Progenitor cell of endocrine pancreas (in vitro differentiated cells): ENCODE results near the gene LILRB5. TPM values are rescaled to one million over a fixed set of nuclear protein-coding genes. Genes with fewer than 3 reads are reported as not detected.

ENCODE experiments used
- DNase-seq: peaks from one replicate; pipeline ENCODE4 v3.0.0; 2021; ENCODE audit warnings: low spot score; ENCODE audit not compliant: unreplicated experiment
- H3K27ac Mint-ChIP-seq: 2 replicates; pipeline ENCODE4 v1.8.0; 2021; ENCODE audit warnings: mild to moderate bottlenecking, moderate library complexity, mixed read lengths
- H3K27me3 Mint-ChIP-seq: 2 replicates; pipeline ENCODE4 v1.8.0; 2021; ENCODE audit warnings: mixed read lengths
- H3K36me3 Mint-ChIP-seq: 2 replicates; pipeline ENCODE4 v1.8.0; 2022; ENCODE audit warnings: mixed read lengths; ENCODE audit not compliant: insufficient read depth
- H3K4me1 Mint-ChIP-seq: 2 replicates; pipeline ENCODE4 v1.8.0; 2021; ENCODE audit warnings: low read depth, mixed read lengths
- H3K4me3 Mint-ChIP-seq: 2 replicates; pipeline ENCODE4 v1.8.0; 2021; ENCODE audit warnings: low read depth, mild to moderate bottlenecking, moderate library complexity, mixed read lengths
- H3K9me3 Mint-ChIP-seq: 2 replicates; pipeline ENCODE4 v1.8.0; 2021; ENCODE audit warnings: low read depth, mixed read lengths
- microRNA-seq: library from miRNA; unstranded; fragments of <30 nt; microRNA quantifications from one replicate; pipeline ENCODE4 v1.1.0, GENCODE V29; 2020; ENCODE audit warnings: borderline number of aligned reads; ENCODE audit not compliant: unreplicated experiment
- total RNA-seq: library from RNA; stranded (reverse); gene quantifications from 2 replicates; pipeline ENCODE4 v1.2.1, GENCODE V29; 2021
- TF ChIP-seq, protein P1 (sequence below): fragments of 200-600 bp; sonication (generic); IDR thresholded peaks from one replicate; pipeline ENCODE4 v1.5.0; 2021; ENCODE audit warnings: antibody characterized with exemption, mild to moderate bottlenecking; ENCODE audit not compliant: unreplicated experiment

Gene LILRB5
- total RNA-seq, 1 donor from 2014 or later = not detected

- no peaks in the 10 kb centered on the region for H3K27me3 Mint-ChIP-seq
- DNase-seq = no peak
These were observed 53.9 kb downstream of the LILRB5 start for GRCh38 chr19:54203151-54203611.

DNA sequence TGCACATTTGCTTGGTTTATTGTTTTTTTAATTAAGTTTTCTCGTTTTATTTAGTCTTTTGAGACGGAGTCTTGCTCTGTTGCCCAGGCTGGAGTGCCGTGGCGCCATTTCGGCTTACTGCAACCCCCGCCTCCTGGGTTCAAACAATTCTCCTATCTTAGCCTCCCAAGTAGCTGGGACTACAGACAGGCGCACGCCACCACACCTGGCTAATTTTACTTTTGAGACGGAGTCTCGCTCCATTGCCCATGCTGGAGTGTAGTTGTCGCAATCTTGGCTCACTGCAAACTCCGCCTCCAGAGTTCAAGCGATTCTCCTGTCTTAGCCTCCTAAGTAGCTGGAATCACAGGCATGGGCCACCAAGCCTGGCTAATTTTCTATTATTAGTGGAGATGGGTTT, 55.1 kb downstream of the LILRB5 start:
- Mint-ChIP-seq H3K4me1 (peaks cover 32% of the 10 kb centered on the region), H3K4me3 (peak overlapping the region; percentile 92), H3K27ac (peak overlapping the region; percentile 100), H3K9me3 (no peaks in the 10 kb centered on the region), H3K27me3 (no peaks in the 10 kb centered on the region), H3K36me3 (peaks cover 26% of the 10 kb centered on the region)
- TF ChIP-seq, protein P1, sequence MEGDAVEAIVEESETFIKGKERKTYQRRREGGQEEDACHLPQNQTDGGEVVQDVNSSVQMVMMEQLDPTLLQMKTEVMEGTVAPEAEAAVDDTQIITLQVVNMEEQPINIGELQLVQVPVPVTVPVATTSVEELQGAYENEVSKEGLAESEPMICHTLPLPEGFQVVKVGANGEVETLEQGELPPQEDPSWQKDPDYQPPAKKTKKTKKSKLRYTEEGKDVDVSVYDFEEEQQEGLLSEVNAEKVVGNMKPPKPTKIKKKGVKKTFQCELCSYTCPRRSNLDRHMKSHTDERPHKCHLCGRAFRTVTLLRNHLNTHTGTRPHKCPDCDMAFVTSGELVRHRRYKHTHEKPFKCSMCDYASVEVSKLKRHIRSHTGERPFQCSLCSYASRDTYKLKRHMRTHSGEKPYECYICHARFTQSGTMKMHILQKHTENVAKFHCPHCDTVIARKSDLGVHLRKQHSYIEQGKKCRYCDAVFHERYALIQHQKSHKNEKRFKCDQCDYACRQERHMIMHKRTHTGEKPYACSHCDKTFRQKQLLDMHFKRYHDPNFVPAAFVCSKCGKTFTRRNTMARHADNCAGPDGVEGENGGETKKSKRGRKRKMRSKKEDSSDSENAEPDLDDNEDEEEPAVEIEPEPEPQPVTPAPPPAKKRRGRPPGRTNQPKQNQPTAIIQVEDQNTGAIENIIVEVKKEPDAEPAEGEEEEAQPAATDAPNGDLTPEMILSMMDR = no peak
- DNase-seq = no peak

More at GRCh38 chr19:54203151-54203611, 53.9 kb downstream of the LILRB5 start:
- Mint-ChIP-seq H3K4me3 (peak overlapping the region; percentile 92), H3K4me1 (peaks cover 36% of the 10 kb centered on the region), H3K9me3 (no peaks in the 10 kb centered on the region), H3K27ac (peak overlapping the region; percentile 90), H3K36me3 (peaks cover 31% of the 10 kb centered on the region)
- TF ChIP-seq, protein P1 = no peak

DNA sequence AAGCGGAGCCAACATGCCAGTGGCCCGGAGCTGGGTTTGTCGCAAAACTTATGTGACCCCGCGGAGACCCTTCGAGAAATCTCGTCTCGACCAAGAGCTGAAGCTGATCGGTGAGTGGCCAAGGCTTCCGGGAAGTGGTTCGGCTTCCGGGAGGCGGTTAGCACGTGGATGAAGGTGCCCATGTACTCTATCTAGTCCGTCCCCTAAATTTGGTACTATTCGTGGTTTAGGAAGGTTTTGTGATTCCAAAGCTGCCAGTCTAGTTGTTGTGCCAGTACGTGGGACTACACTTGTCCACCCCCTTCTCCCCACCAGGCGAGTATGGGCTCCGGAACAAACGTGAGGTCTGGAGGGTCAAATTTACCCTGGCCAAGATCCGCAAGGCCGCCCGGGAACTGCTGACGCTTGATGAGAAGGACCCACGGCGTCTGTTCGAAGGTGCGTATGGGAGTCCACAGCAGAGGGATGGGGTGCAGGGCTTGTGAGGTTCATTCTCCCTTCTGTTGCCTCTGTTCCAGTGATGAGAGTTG, 55.8 kb downstream of the LILRB5 start:
- H3K27me3 Mint-ChIP-seq = no peaks in the 10 kb centered on the region
- peak overlapping the region; percentile 92 for H3K4me3 Mint-ChIP-seq
- no peak for DNase-seq
- H3K36me3 Mint-ChIP-seq = peaks cover 21% of the 10 kb centered on the region
- peaks cover 32% of the 10 kb centered on the region for H3K4me1 Mint-ChIP-seq
- no peaks in the 10 kb centered on the region for H3K9me3 Mint-ChIP-seq
- TF ChIP-seq, protein P1 = no peak
- H3K27ac Mint-ChIP-seq = peak overlapping the region; percentile 100

Small RNA genes lying within 50 kb of the gene (microRNA-seq; reads per million reads assigned to microRNA genes)
- gene MIR4752 = not detected

Other genes with a start within 250 kb of the LILRB5 start
- gene VSTM1, start 193.4 kb downstream of the LILRB5 start, total RNA-seq = not detected in 2 replicates
- gene TARM1, start 175.9 kb downstream of the LILRB5 start, total RNA-seq = not detected in 2 replicates
- gene OSCAR, start 156.5 kb downstream of the LILRB5 start, total RNA-seq = not detected in 2 replicates
- 139 and 162 TPM in 2 replicates for gene NDUFA3, start 154.4 kb downstream of the LILRB5 start, total RNA-seq
- gene TFPT, start 141.6 kb downstream of the LILRB5 start, total RNA-seq = 21.1 and 21.8 TPM in 2 replicates
- gene PRPF31, start 141.5 kb downstream of the LILRB5 start, total RNA-seq = 71.3 and 78.8 TPM in 2 replicates
- 75.4 and 77.3 TPM in 2 replicates for gene CNOT3, start 119.5 kb downstream of the LILRB5 start, total RNA-seq
- 6.8 and 7.2 TPM in 2 replicates for gene LENG1, start 97.6 kb downstream of the LILRB5 start, total RNA-seq
- gene TMC4, start 84.1 kb downstream of the LILRB5 start, total RNA-seq = 119 and 125 TPM in 2 replicates
- gene MBOAT7, start 67.7 kb downstream of the LILRB5 start, total RNA-seq = 91.5 and 99.1 TPM in 2 replicates
- gene TSEN34, start 66.0 kb downstream of the LILRB5 start, total RNA-seq = 38.6 and 39.7 TPM in 2 replicates
- 1,160 and 1,179 TPM in 2 replicates for gene RPS9, start 56.4 kb downstream of the LILRB5 start, total RNA-seq
- gene LILRB3, start 34.3 kb downstream of the LILRB5 start, total RNA-seq = 0.50 TPM in 1 of 2 replicates, not detected in the other
- gene LILRA6, start 14.5 kb downstream of the LILRB5 start, total RNA-seq = not detected in 2 replicates
- not detected in 2 replicates for gene LILRB2, start 23.8 kb upstream of the LILRB5 start, total RNA-seq
- gene LILRA5, start 55.9 kb upstream of the LILRB5 start, total RNA-seq = not detected in 2 replicates
- not detected in 2 replicates for gene LILRA4, start 81.9 kb upstream of the LILRB5 start, total RNA-seq
- gene LAIR1, start 107.7 kb upstream of the LILRB5 start, total RNA-seq = not detected in 2 replicates
- 133 and 144 TPM in 2 replicates for gene TTYH1, start 158.2 kb upstream of the LILRB5 start, total RNA-seq
- gene LENG8, start 191.9 kb upstream of the LILRB5 start, total RNA-seq = 188 and 210 TPM in 2 replicates
- 0.72 and 0.75 TPM in 2 replicates for gene LENG9, start 206.5 kb upstream of the LILRB5 start, total RNA-seq
- 1.6 and 2.1 TPM in 2 replicates for gene CDC42EP5, start 216.0 kb upstream of the LILRB5 start, total RNA-seq
- not detected in 2 replicates for gene LAIR2, start 245.6 kb upstream of the LILRB5 start, total RNA-seq